GM12892 (cell line): ENCODE results near the gene PRR16.

ENCODE experiments used
- POLR2A ChIP-seq: IDR thresholded peaks from 2 replicates; pipeline ENCODE4 v1.6.1; 2011; ENCODE audit warnings: low read depth, low read length, control low read depth
- POLR2AphosphoS5 ChIP-seq: IDR thresholded peaks from 2 replicates; pipeline ENCODE4 v1.6.1; 2011; ENCODE audit warnings: low read depth, low read length, control low read depth
- TAF1 ChIP-seq: IDR thresholded peaks from 2 replicates; pipeline ENCODE4 v1.6.1; 2011; ENCODE audit warnings: low read depth, mild to moderate bottlenecking, control low read depth, low read length, borderline replicate concordance

- TF ChIP-seq TAF1 (no peak), POLR2AphosphoS5 (no peak), POLR2A (no peak)
Observed at GRCh38 chr5:120539471-120539870, 75.4 kb downstream of the PRR16 start.
